ENCODE data around the gene CCSER1.
"Not testable (repeated sequence)": the region's sequence is repeated elsewhere in the genome, so short reads cannot be mapped to it uniquely, and the experiment has no call there.

Gene CCSER1

GRCh38 chr4:91284480-91284879, 1157.3 kb downstream of the CCSER1 start:
- no peak for DNase-seq (ENCODE audit: low read depth)

- no peak for DNase-seq (ENCODE audit: low read depth)
These were observed 1158.3 kb downstream of the CCSER1 start for GRCh38 chr4:91285487-91285886.

GRCh38 chr4:91288702-91289311, 1161.6 kb downstream of the CCSER1 start:
- no peak for DNase-seq (ENCODE audit: low read depth)

GRCh38 chr4:91298156-91298700, 1171.0 kb downstream of the CCSER1 start:
- no peak for DNase-seq (ENCODE audit: low read depth)

DNA sequence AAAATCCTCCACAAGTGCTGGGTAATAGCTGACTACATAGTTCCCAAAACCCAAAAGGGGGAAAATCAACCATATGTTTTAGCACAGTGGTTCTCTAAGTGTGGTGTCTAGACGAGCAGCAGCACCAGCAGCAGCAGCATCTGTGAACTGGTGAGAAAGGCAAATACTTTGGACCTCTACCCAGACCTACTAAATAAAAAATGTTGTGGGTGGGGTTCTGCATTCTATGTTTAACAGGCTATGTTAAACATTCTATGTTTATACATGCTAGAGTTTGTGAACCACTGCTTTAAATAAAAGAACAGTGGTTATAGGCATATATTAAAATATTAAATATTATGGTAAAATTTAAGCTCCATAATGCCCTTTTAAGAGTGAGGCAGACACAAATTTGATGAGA, 1171.6 kb downstream of the CCSER1 start:
- no peak for DNase-seq (ENCODE audit: low read depth)

DNA sequence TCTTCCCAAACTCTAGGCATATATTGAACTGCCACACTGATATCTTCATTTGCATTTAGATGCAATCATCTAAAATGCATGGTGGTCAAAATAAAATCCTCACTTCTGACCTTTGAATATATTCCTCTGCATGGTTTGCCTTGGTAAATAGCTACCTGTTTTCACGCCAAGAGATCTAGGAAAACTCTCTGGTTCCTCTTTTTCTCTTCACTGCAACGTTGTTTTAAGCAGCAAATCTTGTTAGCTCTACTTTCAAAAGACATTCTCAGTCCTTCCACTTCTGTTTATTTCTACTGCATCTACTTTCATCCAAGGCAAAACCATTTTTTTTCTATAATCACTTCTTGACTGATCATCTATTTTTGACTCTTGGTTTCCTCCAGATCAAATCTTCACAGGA, 1174.9 kb downstream of the CCSER1 start:
- no peak for DNase-seq (ENCODE audit: low read depth)

DNA sequence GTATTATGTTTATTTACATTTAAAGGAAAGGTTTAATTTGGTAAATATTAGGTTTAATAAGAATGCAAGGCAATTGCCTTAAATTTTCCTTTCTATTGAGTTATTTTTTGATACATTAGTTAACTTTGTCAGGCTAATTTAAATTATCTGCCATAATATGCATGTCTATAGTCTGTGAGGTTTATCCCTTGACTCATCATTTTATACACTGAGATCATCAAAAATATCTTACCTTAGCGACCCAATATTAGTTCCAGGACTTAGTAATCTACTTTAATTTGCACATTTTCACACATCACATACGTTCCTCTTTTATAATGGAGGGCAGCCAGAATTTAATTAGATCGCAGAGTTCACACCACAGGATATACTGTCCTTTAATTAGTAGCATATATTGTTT, 1177.1 kb downstream of the CCSER1 start:
- no peak for DNase-seq (ENCODE audit: low read depth)

GRCh38 chr4:91317434-91317833, 1190.2 kb downstream of the CCSER1 start:
- no peak for DNase-seq (ENCODE audit: low read depth)

- DNase-seq (ENCODE audit: low read depth), result no peak
These were observed 1192.5 kb downstream of the CCSER1 start for GRCh38 chr4:91319556-91320268.

GRCh38 chr4:91322961-91323360, 1195.8 kb downstream of the CCSER1 start:
- DNase-seq (ENCODE audit: low read depth), result no peak

DNA sequence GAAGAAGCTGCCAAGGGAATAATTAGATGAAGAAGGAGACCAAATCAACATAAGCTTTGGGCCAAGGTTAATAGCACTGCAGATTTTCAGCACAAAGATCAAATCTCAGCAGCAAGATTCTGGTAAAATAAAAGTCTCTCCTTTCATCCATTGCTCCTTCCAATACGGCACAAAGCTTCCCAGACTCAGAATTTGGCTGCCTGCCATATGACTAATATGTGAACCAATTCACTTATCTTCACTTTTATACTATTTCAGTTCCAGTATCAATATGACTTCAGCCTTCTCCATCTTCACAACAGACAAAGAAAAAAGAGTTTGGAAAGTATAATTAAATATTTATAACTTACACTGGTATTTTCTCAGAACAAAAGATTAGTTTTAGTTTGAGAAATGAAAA, 1198.3 kb downstream of the CCSER1 start:
- peak; percentile 19 for DNase-seq (ENCODE audit: low read depth)

DNA sequence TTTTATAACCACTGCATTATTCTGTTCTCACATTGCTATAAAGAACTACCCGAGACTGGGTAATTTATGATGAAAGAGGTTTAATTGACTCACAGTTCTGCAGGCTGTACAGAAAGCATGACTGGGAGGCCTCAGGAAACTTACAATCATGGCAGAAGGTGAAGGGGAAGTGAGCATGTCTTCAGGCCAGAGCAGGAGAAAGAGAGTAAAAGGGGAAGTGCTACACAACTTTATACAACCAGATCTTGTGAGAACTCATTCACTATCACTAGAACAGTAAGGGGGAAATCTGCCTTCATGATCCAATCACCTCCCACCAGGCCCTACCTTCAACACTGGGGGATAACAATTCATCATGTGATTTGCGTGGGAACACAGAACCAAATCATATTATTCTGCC, 1199.0 kb downstream of the CCSER1 start:
- DNase-seq (ENCODE audit: low read depth), result not testable (repeated sequence)

- DNase-seq (ENCODE audit: low read depth), result no peak
These were observed 1203.5 kb downstream of the CCSER1 start for GRCh38 chr4:91330555-91331137.

- DNase-seq (ENCODE audit: low read depth), result no peak
These were observed 1213.6 kb downstream of the CCSER1 start for GRCh38 chr4:91340822-91341221.

DNA sequence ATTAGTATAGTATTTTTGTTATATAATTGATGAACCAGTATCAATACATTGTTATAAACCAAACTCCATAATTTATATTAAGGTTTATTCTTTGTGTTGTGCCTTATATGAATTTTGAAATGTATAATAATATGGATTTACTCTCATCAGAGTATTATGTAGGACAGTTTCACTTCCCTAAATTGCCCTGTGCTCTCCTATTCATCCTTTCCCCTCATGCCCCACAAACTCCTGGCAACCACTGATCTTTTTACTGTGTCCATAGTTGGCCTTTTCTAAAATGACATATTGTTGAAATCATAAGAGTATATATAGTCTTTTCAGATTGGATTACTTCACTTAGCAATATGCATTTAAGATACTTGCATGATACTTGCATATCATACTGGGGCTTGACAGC, 1218.4 kb downstream of the CCSER1 start:
- DNase-seq (ENCODE audit: low read depth), result no peak

GRCh38 chr4:91356496-91356895, 1229.3 kb downstream of the CCSER1 start:
- DNase-seq (ENCODE audit: low read depth), result not testable (repeated sequence)

DNA sequence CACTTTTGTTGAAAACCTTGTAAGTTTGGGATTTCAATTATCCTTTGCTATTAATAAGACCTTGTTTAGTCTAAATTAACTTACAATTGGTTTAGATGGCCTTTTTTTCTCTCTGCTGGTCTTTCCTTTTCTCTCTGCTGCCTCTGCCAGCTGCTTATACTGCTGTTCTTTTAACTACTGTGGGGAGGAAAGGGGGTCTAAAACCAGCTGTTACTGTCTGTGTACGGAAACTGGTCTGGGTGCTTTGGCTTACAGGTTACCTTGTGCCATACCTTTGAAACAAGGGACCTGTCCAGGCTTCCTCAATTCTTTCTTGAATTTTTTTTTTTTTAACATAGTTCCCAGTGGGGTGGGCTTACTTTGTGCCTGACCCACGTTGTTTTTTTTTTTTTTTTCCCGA, 1230.8 kb downstream of the CCSER1 start:
- DNase-seq (ENCODE audit: low read depth), result not testable (repeated sequence)

GRCh38 chr4:91358621-91359020, 1231.4 kb downstream of the CCSER1 start:
- not testable (repeated sequence) for DNase-seq (ENCODE audit: low read depth)

DNA sequence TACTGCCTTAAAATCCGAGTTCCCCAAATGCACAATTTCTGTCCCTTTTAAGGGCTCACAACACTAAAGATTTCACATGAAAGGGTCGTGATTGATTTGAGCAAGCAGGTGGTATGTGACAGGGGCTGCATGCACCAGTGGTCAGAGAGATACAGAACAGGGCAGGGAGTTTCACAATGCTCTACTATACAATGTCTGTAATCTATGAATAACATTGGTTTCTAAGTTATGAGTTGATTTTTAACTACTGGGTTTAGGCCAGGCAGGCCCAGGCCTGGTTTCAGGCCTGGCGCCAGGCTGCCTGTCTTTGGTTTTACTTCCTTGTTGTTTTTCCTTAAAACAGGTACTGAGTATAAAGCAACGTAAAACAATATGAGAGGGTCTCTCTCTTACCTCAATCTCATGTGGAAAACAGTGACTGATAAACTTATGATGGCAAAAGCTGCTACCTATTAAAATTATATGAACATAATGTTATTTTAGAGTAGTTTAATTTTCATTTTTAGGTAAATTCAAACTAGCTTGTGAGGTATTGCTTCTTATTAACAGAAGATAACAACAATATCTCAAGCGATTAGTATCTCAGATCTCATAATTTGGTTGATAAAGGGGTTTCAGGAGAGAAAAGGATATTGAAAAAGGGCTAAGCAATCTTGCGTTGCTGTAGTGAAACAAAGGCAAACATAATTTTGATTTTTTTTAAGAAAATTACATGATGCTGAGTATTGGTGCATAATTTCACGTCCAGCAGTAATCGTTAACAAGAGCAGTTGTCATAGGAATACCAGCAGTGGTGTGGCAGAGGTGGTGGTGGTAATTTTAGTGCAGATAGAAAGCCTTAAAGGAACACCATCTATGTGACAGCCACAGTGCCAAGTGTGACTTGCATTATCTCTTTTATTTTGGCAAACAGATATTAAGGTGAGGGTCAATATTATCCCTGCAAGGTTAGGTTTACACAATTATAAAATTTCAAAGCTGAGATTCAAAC, 1232.1 kb downstream of the CCSER1 start:
- DNase-seq (ENCODE audit: low read depth), result no peak

GRCh38 chr4:91362125-91362524, 1234.9 kb downstream of the CCSER1 start:
- DNase-seq (ENCODE audit: low read depth), result no peak

- no peak for DNase-seq (ENCODE audit: low read depth)
These were observed 1239.4 kb downstream of the CCSER1 start for GRCh38 chr4:91366554-91366953.

- no peak for DNase-seq (ENCODE audit: low read depth)
These were observed 1241.9 kb downstream of the CCSER1 start for GRCh38 chr4:91369116-91369515.
